Thymus (tissue), 11 donors: ENCODE results near the gene STK32C. TPM values are rescaled to one million over a fixed set of nuclear protein-coding genes. Genes with fewer than 3 reads are reported as not detected.

ENCODE experiments used
- DNase-seq, 9 donors: peaks; one replicate each; pipeline ENCODE4 v3.0.0-alpha.2; 2013; ENCODE audit warnings: low spot score in 9 of 9, low read depth in 6 of 9, missing footprints in 1 of 9
- H3K27ac ChIP-seq, 2 donors: one replicate each; pipeline ENCODE4 v1.5.1; 2013; ENCODE audit warnings: control low read depth in 1 of 2, low read depth in 1 of 2, low read length in 1 of 2, mild to moderate bottlenecking in 1 of 2, moderate library complexity in 1 of 2
- H3K27me3 ChIP-seq, 2 donors: one replicate each; pipeline ENCODE4 v1.5.1; 2013; ENCODE audit warnings: low read length in 1 of 2; ENCODE audit not compliant: control insufficient read depth in 2 of 2, insufficient read depth in 1 of 2
- H3K36me3 ChIP-seq, 2 donors: one replicate each; pipeline ENCODE4 v1.5.1; 2013; ENCODE audit warnings: low read length in 1 of 2, mild to moderate bottlenecking in 1 of 2, moderate library complexity in 1 of 2; ENCODE audit not compliant: control insufficient read depth in 2 of 2, insufficient read depth in 2 of 2
- H3K4me1 ChIP-seq, 2 donors: one replicate each; pipeline ENCODE4 v1.5.1; 2013; ENCODE audit warnings: low read length in 2 of 2; ENCODE audit not compliant: control insufficient read depth in 2 of 2, insufficient read depth in 2 of 2
- H3K4me3 ChIP-seq, 2 donors: one replicate each; pipeline ENCODE4 v1.5.1; 2013; ENCODE audit warnings: low read length in 2 of 2, control low read depth in 1 of 2, mild to moderate bottlenecking in 1 of 2
- H3K9me3 ChIP-seq, 2 donors: one replicate each; pipeline ENCODE4 v1.5.1; 2013; ENCODE audit warnings: low read length in 1 of 2, mild to moderate bottlenecking in 1 of 2; ENCODE audit not compliant: control insufficient read depth in 2 of 2, insufficient read depth in 1 of 2
- WGBS: extraction: QIAGEN DNeasy Blood & Tissue Kit; methylation state at CpG from one replicate; pipeline ENCODE4 v1.1.7; 2013; 5-methylcytosine and 5-hydroxymethylcytosine counted together
- polyA plus RNA-seq: library from polyadenylated mRNA; stranded (reverse); fragments of 200-250 nt; gene quantifications from one replicate; pipeline ENCODE4 v1.2.3, GENCODE V29; 2013
- total RNA-seq: library from RNA; stranded (reverse); fragments of 120-200 nt; gene quantifications from one replicate; pipeline ENCODE4 v1.2.4, GENCODE V29; 2013
- donor health status: healthy.

STK32C gene
- total and polyA plus RNA-seq, 2 donors, result 18.2 to 18.7 TPM

DNA sequence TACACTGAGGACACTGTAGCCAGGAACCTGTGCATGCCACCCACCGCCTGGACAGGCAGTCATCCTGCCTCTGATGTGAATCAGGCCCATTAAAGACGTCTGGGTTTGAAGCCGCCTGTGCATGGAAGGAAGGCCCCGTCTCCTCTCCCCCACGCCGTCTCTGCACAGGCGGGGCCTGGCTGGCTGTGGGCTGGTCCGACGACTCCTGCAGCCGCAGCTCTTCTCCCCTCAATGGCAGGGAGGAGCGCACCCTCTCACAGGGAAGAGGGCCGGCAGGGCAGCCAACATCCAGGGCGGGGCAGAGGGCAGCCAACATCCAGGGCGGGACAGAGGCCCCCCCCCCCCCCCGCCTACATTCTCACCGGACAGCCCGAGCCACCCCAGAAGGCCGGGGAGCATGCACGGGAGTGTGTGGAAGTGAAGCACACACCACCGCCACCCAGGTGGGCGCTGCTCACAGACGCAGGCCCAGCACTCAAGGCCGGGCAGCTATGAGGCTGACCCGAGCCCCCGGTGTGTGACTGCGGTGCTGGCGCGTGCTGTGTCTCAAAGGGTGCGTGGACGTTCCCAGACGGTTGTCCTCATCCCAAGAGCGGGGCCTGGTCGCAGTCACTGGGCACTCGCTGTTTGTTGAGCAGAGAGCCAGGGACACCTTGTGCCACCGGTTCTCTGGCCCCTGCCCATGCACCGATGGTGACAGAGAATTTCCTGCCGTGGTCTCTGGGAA lies 101.9 kb downstream of the STK32C start:
- H3K36me3 ChIP-seq, result no peaks in the 10 kb centered on the region
- H3K9me3 ChIP-seq, result no peaks in the 10 kb centered on the region
- H3K4me3 ChIP-seq, result no peak overlapping the region
- no peak overlapping the region for H3K27ac ChIP-seq
- no peaks in the 10 kb centered on the region for H3K4me1 ChIP-seq
- no peaks in the 10 kb centered on the region for H3K27me3 ChIP-seq
- 86% methylated on average over 37 of the region's 37 CpGs for WGBS
- no peak for DNase-seq

DNA sequence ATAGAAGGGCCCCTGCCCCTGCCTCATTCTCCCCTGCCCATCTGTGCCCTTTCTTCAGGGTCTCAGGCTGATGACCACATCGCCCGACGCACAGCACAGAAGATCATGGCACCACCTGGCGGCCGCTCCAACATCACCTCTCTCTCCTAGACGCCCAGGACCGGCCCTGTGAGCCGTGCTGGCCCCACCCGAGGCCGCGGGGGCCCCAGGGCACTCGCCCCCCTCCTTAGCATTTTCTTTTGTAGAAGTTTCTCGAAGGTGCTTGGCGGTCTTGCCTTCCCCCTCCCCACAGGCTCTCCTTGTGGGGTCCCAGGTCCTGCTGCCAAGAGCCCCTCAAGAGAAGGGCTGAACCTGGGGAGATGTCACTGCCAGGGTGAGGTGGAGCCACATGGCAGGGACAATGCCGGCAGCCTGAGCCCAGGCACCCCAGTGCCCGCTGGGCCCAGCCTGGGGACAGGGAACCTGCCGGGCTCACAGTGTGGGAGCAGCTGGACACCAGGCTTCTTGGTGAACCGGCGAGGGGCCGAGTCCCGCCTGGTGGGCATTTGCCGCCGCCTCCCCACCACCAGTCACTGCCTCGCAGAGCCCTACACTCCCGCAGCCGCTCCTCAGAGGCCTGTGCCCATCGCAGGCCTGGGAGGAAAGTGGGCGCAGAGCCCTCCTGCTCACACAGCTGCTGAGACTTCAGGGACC lies 102.8 kb downstream of the STK32C start:
- Histone ChIP-seq H3K4me3 (no peak overlapping the region), H3K4me1 (no peaks in the 10 kb centered on the region), H3K9me3 (no peaks in the 10 kb centered on the region), H3K36me3 (no peaks in the 10 kb centered on the region), H3K27me3 (no peaks in the 10 kb centered on the region), H3K27ac (no peak overlapping the region)
- 95% methylated on average over 28 of the region's 28 CpGs for WGBS
- no peak for DNase-seq

- Histone ChIP-seq H3K27me3 (no peaks in the 10 kb centered on the region), H3K27ac (no peak overlapping the region), H3K36me3 (no peaks in the 10 kb centered on the region), H3K9me3 (no peaks in the 10 kb centered on the region), H3K4me3 (no peak overlapping the region), H3K4me1 (no peaks in the 10 kb centered on the region)
- WGBS, result 88% methylated on average over 20 of the region's 20 CpGs
- DNase-seq, result no peak
These were observed 103.5 kb downstream of the STK32C start for GRCh38 chr10:132204078-132204780.

DNA sequence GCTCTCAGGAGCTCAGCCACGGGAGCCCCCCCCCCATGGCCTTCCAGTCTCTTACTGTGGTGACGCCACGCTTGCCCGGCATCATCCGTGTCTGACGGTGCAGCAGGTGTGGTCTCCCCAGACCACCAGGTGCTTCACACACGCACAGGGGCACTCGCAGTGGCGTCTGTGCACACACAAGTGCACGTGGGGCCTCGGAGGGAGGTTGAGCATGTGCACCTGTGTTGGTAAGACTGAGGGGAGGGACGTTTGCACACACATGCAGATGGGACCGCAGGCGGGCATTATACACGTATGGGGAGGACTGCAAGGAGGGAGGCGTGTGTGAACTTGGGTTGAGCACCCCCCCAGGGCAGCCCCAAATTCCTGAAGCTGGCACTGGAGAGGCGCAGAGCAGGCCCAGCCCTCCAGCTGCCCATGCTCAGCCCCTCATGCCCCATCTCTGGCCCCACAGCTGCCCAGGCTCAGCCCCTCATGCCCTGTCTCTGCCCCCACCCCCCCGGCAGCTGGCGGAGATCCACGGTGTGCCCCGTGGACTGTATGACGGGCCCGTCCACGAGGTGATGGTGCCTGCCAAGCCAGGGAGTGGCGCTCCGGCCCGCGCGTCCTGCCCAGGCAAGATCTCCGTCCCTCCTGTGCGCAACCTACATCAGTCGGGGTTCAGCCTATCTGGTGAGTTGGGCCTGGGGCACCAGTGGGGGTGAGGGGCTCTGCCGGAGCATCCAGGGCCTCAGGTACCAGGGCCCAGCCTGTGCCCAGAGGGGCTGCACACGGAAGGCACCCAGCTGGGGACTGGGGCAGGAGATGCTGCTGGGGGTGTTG lies 104.3 kb downstream of the STK32C start:
- no peak for DNase-seq
- Histone ChIP-seq H3K9me3 (no peaks in the 10 kb centered on the region), H3K27me3 (no peaks in the 10 kb centered on the region), H3K4me1 (no peaks in the 10 kb centered on the region), H3K36me3 (no peaks in the 10 kb centered on the region), H3K27ac (no peak overlapping the region), H3K4me3 (no peak overlapping the region)
- 93% methylated on average over 34 of the region's 34 CpGs for WGBS

- DNase-seq, result no peak
- Histone ChIP-seq H3K27ac (no peak overlapping the region), H3K4me1 (no peaks in the 10 kb centered on the region), H3K27me3 (no peaks in the 10 kb centered on the region), H3K36me3 (no peaks in the 10 kb centered on the region), H3K9me3 (no peaks in the 10 kb centered on the region), H3K4me3 (no peak overlapping the region)
- WGBS, result 92% methylated on average over 48 of the region's 48 CpGs
These were observed 105.4 kb downstream of the STK32C start for GRCh38 chr10:132202070-132202970.

DNA sequence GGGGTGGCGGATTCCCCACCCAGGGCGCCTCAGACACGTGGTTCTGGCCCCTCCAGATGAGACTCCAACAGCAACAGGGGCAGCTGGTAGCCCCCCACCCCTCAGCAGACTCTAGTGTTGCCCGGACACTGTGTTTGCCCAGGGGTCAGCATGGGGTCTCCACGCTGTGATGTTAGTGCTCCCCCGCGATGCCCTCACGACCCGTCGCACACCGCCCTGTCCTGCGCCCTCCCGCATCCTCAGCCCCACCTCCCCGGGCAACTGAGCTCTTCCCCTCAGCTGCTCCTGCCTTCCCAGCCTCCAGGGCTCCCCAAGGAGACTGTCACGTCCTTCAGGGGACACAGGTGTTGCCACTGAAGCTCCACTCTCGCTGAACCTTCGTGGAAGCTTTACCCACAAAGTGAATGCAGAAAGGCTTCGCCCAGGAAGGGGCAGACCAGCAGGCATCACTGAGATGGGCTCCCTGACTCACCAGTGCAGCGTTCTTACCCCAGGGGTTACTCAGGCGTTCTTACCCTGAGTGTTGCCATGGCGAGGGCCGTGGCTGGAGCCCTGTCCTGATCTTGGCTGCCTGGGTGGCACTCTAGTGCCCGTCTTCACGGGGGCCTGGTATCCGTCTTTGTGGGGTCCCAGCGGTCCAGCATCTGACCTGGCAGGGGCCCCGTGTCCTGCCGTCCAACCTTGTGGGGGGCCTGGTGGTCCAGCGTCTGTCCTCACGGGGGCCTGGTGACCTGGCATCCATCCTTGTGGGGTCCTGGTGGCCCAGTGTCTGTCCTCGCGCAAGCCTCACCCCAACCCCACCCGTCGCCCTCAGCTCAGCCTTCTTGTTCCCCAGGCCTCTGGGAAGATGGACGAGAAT lies 106.4 kb downstream of the STK32C start:
- 94% methylated on average over 35 of the region's 35 CpGs for WGBS

DNA sequence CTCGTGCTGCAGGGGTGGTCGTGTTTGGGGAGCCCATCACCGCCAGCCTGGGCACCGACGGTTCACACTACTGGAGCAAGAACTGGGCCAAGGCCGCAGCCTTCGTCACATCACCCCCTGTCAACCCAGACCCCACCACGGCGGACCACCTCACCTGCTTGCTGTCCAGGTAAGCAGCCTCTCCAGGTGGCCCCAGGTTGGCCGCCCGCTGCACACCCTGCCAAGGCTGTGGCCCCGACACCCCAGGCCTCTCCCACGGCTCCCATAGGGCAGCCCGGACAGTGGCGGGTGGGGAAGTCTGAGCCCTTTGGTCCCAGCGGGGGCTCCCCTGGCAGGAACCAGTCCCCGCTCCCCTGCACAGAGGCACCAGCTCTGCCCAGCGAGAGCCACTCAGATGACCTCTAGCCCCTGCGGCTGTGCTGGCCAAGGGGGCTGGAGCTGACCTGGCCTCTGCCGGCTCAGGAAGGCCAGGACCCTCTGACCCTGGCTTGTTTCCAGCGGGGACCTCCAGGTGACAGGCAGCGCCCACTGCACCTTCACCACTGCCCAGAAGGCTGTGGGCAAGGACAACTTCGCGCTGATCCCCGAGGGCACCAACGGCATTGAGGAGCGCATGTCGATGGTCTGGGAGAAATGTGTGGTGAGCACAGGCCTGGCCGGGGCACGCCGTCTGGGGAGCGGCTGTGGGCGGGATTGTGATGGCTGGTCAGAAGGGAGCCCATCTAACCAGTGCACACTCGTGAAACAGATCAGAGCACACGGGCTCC lies 107.2 kb downstream of the STK32C start:
- Histone ChIP-seq H3K36me3 (no peaks in the 10 kb centered on the region), H3K9me3 (no peaks in the 10 kb centered on the region), H3K27me3 (no peaks in the 10 kb centered on the region), H3K27ac (no peak overlapping the region), H3K4me1 (no peaks in the 10 kb centered on the region), H3K4me3 (no peak overlapping the region)
- DNase-seq, result no peak
- WGBS, result 90% methylated on average over 35 of the region's 35 CpGs

More for the DNA sequence above, 106.4 kb downstream of the STK32C start:
- DNase-seq, result no peak
- H3K4me1 ChIP-seq, result no peaks in the 10 kb centered on the region
- H3K27ac ChIP-seq, result no peak overlapping the region
- H3K4me3 ChIP-seq, result no peak overlapping the region
- H3K27me3 ChIP-seq, result no peaks in the 10 kb centered on the region
- H3K36me3 ChIP-seq, result no peaks in the 10 kb centered on the region
- no peaks in the 10 kb centered on the region for H3K9me3 ChIP-seq
